K562 (cell line): ENCODE measurements around the gene DOCK4.

Experiments
- CAMTA2 ChIP-seq: fragments of 250-450 bp; sonication (Bioruptor Pico); conservative IDR thresholded peaks from 2 replicates; pipeline ENCODE4 v1.5.1; 2022
- CBFB ChIP-seq: sonication (generic); formaldehyde crosslinking; IDR thresholded peaks from 2 replicates; pipeline ENCODE4 v1.4.0; 2020; ENCODE audit warnings: mild to moderate bottlenecking, missing genetic modification reagents
- CTCF ChIP-seq, 3 experiments: IDR thresholded peaks in 2 of 3; conservative IDR thresholded peaks in 1 of 3; 2 replicates each; pipeline ENCODE4 v1.5.1; 2011 to 2012; ENCODE audit warnings: low read length in 3 of 3, mild to moderate bottlenecking in 3 of 3, control low read depth in 2 of 3, improper control_type of control experiment in 1 of 3, inconsistent platforms in 1 of 3, low read depth in 1 of 3, mixed read lengths in 1 of 3, moderate library complexity in 1 of 3; ENCODE audit not compliant: insufficient read depth in 2 of 3
- ETS2 ChIP-seq: IDR thresholded peaks from 2 replicates; pipeline ENCODE4 v1.6.1; 2016; ENCODE audit warnings: borderline replicate concordance, missing genetic modification characterization, mild to moderate bottlenecking, moderate library complexity, missing compliant biosample characterization; ENCODE audit not compliant: poor library complexity, severe bottlenecking
- EZH2 ChIP-seq: IDR thresholded peaks from 2 replicates; pipeline ENCODE4 v1.6.1; 2012; ENCODE audit warnings: low read depth, mild to moderate bottlenecking, inconsistent platforms, low read length, borderline replicate concordance
- POLR2A ChIP-seq: fragments of 450-650 bp; conservative IDR thresholded peaks from 2 replicates; pipeline ENCODE4 v1.6.1; 2016
- POLR2AphosphoS2 ChIP-seq: IDR thresholded peaks from 2 replicates; pipeline ENCODE4 v1.6.1; 2012; ENCODE audit warnings: low read length, improper control_type of control experiment
- POLR2AphosphoS5 ChIP-seq: IDR thresholded peaks from 2 replicates; pipeline ENCODE4 v1.6.1; 2011; ENCODE audit warnings: mild to moderate bottlenecking, low read depth, low read length, moderate library complexity; ENCODE audit not compliant: control insufficient read depth, insufficient read depth
- RBFOX2 ChIP-seq: fragments of 200-400 bp; formaldehyde crosslinking; IDR thresholded peaks from 2 replicates; pipeline ENCODE4 v1.6.1; 2017; ENCODE audit warnings: low read depth, mild to moderate bottlenecking, low read length, moderate library complexity
- REST ChIP-seq, 2 experiments: fragments of 450-650 bp; formaldehyde crosslinking in 1 of 2; IDR thresholded peaks; 2 replicates each; pipeline versions ENCODE4 v1.4.0 to v1.6.1; 2014 to 2020; ENCODE audit warnings: mild to moderate bottlenecking in 2 of 2, borderline replicate concordance in 1 of 2, low read depth in 1 of 2
- SNRNP70 ChIP-seq: fragments of 200-400 bp; formaldehyde crosslinking; optimal IDR thresholded peaks from 2 replicates; pipeline ENCODE3; 2017; ENCODE audit warnings: low read depth, low read length
- SOX6 ChIP-seq: fragments of 450-650 bp; IDR thresholded peaks from 2 replicates; pipeline ENCODE4 v1.6.1; 2014; ENCODE audit warnings: mild to moderate bottlenecking
- ZBTB26 ChIP-seq: fragments of 450-650 bp; formaldehyde crosslinking; IDR thresholded peaks from 2 replicates; pipeline ENCODE4 v1.4.0; 2022; ENCODE audit warnings: missing genetic modification characterization
- ZNF592 ChIP-seq: fragments of 450-650 bp; IDR thresholded peaks from 2 replicates; pipeline ENCODE4 v1.6.1; 2017; ENCODE audit warnings: antibody characterized with exemption, mild to moderate bottlenecking

- TF ChIP-seq SNRNP70 (no peak), RBFOX2 (no peak), POLR2AphosphoS2 (no peak), CTCF (IDR thresholded peaks at IDR 0.05 in 2 of 3, conservative IDR thresholded peaks at IDR 0.05 in 1 of 3; ENCODE audit: insufficient read depth in 2 of 3, low read depth in 1 of 3, low read length in 3 of 3) (no peak), CAMTA2 (CRISPR knock-in tag) (no peak), REST (IDR thresholded peaks at IDR 0.05; ENCODE audit: borderline replicate concordance) (no peak), REST (CRISPR knock-in tag; IDR thresholded peaks at IDR 0.05; ENCODE audit: low read depth) (no peak), POLR2A (no peak), CBFB (CRISPR knock-in tag) (no peak), EZH2 (no peak), SOX6 (no peak), ZNF592 (no peak), POLR2AphosphoS5 (no peak), ETS2 (tag) (no peak), ZBTB26 (no peak)
Measured at GRCh38 chr7:111980725-111981124, 225.5 kb downstream of the DOCK4 start.
